OCI-LY1 (cell line): ENCODE results near the gene HNRNPA1L2.

Experiments
- CTCF ChIP-seq: fragments of 200-600 bp; sonication (generic), shearing (Covaris generic); IDR thresholded peaks from 2 replicates; pipeline ENCODE4 v1.5.1; 2017; ENCODE audit warnings: mild to moderate bottlenecking, antibody characterized with exemption, low read length, moderate library complexity, mixed read lengths
- EZH2 ChIP-seq: fragments of 200-600 bp; sonication (generic), shearing (Covaris generic); IDR thresholded peaks from 2 replicates; pipeline ENCODE4 v1.8.0; 2017; ENCODE audit warnings: borderline replicate concordance, mixed run types, mild to moderate bottlenecking, antibody characterized with exemption, low read length, moderate library complexity, mixed read lengths

GRCh38 chr13:52599848-52600603 is 42.2 kb upstream of the HNRNPA1L2 start:
- TF ChIP-seq CTCF: no peak
- no peak for TF ChIP-seq EZH2
